ENCODE data around the gene PRXL2B.

DNA sequence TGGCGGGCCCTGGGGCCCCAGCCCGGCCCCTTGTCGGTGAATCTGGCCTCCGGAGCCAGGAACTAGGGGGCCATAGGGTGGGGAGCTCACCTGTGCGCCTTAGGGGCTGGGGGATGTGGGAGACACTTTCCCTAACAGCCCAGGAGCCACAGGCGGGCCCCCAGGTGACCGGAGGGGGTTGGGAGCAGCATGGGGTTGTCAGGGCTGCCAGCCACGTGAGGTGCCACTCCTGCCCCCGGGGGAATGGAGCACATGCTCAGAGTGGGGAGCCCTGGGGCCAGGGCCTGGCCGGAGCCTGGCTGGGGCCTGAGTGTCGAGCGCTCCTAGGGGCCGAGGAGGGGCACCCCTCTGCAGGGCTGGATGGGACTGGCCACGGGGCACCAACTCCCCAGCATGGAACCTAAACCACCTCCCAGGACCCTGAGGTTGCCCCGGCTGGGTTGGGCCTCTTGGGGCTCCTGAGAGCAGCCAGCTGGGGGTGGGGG is 19.9 kb downstream of the PRXL2B start:
- TF ChIP-seq, protein P1, sequence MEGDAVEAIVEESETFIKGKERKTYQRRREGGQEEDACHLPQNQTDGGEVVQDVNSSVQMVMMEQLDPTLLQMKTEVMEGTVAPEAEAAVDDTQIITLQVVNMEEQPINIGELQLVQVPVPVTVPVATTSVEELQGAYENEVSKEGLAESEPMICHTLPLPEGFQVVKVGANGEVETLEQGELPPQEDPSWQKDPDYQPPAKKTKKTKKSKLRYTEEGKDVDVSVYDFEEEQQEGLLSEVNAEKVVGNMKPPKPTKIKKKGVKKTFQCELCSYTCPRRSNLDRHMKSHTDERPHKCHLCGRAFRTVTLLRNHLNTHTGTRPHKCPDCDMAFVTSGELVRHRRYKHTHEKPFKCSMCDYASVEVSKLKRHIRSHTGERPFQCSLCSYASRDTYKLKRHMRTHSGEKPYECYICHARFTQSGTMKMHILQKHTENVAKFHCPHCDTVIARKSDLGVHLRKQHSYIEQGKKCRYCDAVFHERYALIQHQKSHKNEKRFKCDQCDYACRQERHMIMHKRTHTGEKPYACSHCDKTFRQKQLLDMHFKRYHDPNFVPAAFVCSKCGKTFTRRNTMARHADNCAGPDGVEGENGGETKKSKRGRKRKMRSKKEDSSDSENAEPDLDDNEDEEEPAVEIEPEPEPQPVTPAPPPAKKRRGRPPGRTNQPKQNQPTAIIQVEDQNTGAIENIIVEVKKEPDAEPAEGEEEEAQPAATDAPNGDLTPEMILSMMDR (IDR thresholded peaks at IDR 0.05) = no peak
- TF ChIP-seq POLR2A (IDR thresholded peaks at IDR 0.05) = no peak

Measured in adrenal gland (tissue), 5 donors.